ENCODE measurements around the gene APOL1.

GRCh38 chr22:36208162-36208765 lies 44.7 kb upstream of the APOL1 start:
- TF ChIP-seq POLR2A (IDR thresholded peaks at IDR 0.05; ENCODE audit: low read length), result no peak
- TF ChIP-seq GATA1 (IDR thresholded peaks at IDR 0.05; ENCODE audit: low read depth, low read length), result no peak
